Spinal cord (tissue), 10 donors: Measurements from ENCODE around the gene FKBP9. TPM values are rescaled to one million over a fixed set of nuclear protein-coding genes. Genes with fewer than 3 reads are reported as not detected.

Experiments
- DNase-seq, 6 donors: peaks; one replicate each; pipeline versions ENCODE4 v3.0.0 to v3.0.0-alpha.2; 2013 to 2015; ENCODE audit warnings: low spot score in 6 of 6, low read depth in 4 of 6
- H3K27ac ChIP-seq: one replicate; pipeline ENCODE4 v1.5.1; 2013; ENCODE audit warnings: low read depth, low read length, control low read depth
- H3K27me3 ChIP-seq: one replicate; pipeline ENCODE4 v1.6.1; 2013; ENCODE audit warnings: low read length; ENCODE audit not compliant: control insufficient read depth, insufficient read depth
- H3K36me3 ChIP-seq: one replicate; pipeline ENCODE4 v1.6.1; 2013; ENCODE audit warnings: low read length; ENCODE audit not compliant: control insufficient read depth, insufficient read depth
- H3K4me1 ChIP-seq: one replicate; pipeline ENCODE4 v1.6.1; 2013; ENCODE audit warnings: low read length; ENCODE audit not compliant: control insufficient read depth, insufficient read depth
- H3K4me3 ChIP-seq: one replicate; pipeline ENCODE4 v1.5.1; 2013; ENCODE audit warnings: low read depth, low read length, control low read depth
- H3K9me3 ChIP-seq: one replicate; pipeline ENCODE4 v1.6.1; 2013; ENCODE audit warnings: low read length; ENCODE audit not compliant: control insufficient read depth, insufficient read depth
- WGBS: methylation state at CpG from one replicate; pipeline ENCODE4 v1.1.5; 2013; ENCODE audit warnings: missing lambda C conversion rate; ENCODE audit not compliant: insufficient coverage; 5-methylcytosine and 5-hydroxymethylcytosine counted together
- polyA plus RNA-seq, 2 donors: library from polyadenylated mRNA; unstranded; fragments of 120-200 nt; gene quantifications; one replicate each; pipeline ENCODE4 v1.2.1, GENCODE V29; 2013; ENCODE audit not compliant: insufficient read length in 2 of 2
- total RNA-seq, 2 donors: library from RNA; depleted of rRNA in 1 of 2; stranded (reverse); fragments of 120-200 nt in 1 of 2; fragments of >200 nt in 1 of 2; gene quantifications; one replicate each; pipeline versions ENCODE4 v1.2.3 to v1.2.4, GENCODE V29; 2013 to 2014
- donor health status: healthy.

Gene FKBP9
- total and polyA plus RNA-seq, 4 donors = 75.2 to 118 (median 99.1) TPM

GRCh38 chr7:32930378-32930777 lies 26.9 kb upstream of the FKBP9 start:
- Histone ChIP-seq H3K9me3 (no peaks in the 10 kb centered on the region), H3K27me3 (no peaks in the 10 kb centered on the region), H3K36me3 (peaks cover 24% of the 10 kb centered on the region), H3K27ac (no peak overlapping the region), H3K4me1 (no peaks in the 10 kb centered on the region), H3K4me3 (no peak overlapping the region)
- DNase-seq = no peak
- 90% methylated on average over 5 of the region's 7 CpGs for WGBS

DNA sequence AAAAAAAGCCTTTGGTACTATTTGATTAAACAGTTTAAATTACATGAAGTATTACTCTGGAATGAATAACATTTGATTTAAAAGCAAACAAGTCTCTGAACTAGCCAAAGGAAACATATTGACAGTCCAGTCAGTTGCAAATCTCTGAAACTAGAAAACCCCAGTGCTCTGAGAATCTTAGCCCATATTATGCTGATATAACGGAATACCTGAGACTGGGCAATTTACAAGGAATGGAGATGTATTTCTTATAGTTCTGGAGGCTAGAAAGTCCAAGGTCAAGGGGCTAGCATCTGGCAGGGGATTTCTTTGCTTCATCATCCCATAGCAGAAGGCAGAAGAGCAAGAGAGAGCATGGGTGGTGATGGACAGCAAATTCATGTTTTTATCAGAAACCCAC lies 21.7 kb upstream of the FKBP9 start:
- H3K4me1 ChIP-seq = peaks cover 4% of the 10 kb centered on the region
- no peaks in the 10 kb centered on the region for H3K9me3 ChIP-seq
- H3K36me3 ChIP-seq = peaks cover 7% of the 10 kb centered on the region
- no peak overlapping the region for H3K27ac ChIP-seq
- no CpG with 5 or more reads among the region's 1 CpG for WGBS
- no peaks in the 10 kb centered on the region for H3K27me3 ChIP-seq
- no peak overlapping the region for H3K4me3 ChIP-seq
- DNase-seq = no peak

- peaks cover 7% of the 10 kb centered on the region for H3K36me3 ChIP-seq
- H3K4me3 ChIP-seq = no peak overlapping the region
- 85% methylated on average over 2 of the region's 3 CpGs for whole genome bisulfite sequencing
- no peaks in the 10 kb centered on the region for H3K27me3 ChIP-seq
- H3K9me3 ChIP-seq = no peaks in the 10 kb centered on the region
- DNase-seq = no peak
- H3K4me1 ChIP-seq = peaks cover 7% of the 10 kb centered on the region
- H3K27ac ChIP-seq = no peak overlapping the region
These were observed 20.6 kb upstream of the FKBP9 start for GRCh38 chr7:32936689-32937088.

DNA sequence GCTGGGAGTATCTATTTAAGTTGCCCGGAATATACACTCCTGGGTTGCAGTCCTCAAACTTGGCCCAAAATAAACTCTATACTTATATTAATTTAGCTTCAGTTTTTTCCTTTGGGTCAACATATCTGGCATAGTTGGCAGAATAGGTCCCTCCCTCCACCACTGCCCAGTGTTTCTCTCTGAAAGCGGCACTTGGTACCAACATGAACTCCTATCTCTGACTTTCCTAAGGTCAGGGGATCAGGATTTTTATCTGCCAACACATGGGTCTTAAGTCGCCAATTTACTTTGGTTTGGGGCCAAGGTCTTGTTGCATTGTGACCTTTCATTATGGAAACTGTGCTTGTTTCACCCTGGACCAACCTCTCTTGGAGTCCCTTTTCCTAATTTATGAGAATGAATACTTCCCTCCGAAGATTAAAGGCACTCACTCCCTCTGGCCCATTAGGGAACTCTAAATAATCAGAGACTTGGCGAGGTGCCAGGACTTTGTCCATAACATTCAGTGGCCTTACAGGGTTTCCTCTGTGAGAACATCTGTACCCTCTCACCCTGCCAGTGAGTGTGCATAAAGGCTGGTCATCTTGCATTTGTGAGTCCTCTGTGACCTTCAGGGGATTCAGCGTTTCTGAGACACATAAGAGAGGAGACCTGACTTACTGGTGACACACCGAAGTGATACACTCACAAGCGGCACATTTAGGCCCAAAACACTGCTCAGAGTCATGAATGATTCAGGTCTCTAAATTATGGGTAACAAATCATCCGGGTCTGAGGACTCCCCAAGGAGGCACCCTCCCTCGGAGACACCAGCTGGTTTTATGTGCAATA lies 19.7 kb upstream of the FKBP9 start:
- peak in 2 of 6 donors; percentile 49 to 63 for DNase-seq
- H3K4me1 ChIP-seq = peaks cover 10% of the 10 kb centered on the region
- H3K36me3 ChIP-seq = peaks cover 6% of the 10 kb centered on the region
- H3K27ac ChIP-seq = no peak overlapping the region
- no peaks in the 10 kb centered on the region for H3K9me3 ChIP-seq
- WGBS = 62% methylated on average over 7 of the region's 10 CpGs
- no peak overlapping the region for H3K4me3 ChIP-seq
- H3K27me3 ChIP-seq = no peaks in the 10 kb centered on the region

- no peaks in the 10 kb centered on the region for H3K9me3 ChIP-seq
- peak overlapping the region; percentile 87 for H3K27ac ChIP-seq
- H3K36me3 ChIP-seq = no peaks in the 10 kb centered on the region
- H3K4me3 ChIP-seq = peak overlapping the region; percentile 66
- WGBS = 13% methylated on average over 3 of the region's 5 CpGs
- no peaks in the 10 kb centered on the region for H3K27me3 ChIP-seq
- H3K4me1 ChIP-seq = peaks cover 10% of the 10 kb centered on the region
- peak in 2 of 6 donors; percentile 8 to 18 for DNase-seq
These were observed 16.1 kb upstream of the FKBP9 start for GRCh38 chr7:32941181-32941580.

DNA sequence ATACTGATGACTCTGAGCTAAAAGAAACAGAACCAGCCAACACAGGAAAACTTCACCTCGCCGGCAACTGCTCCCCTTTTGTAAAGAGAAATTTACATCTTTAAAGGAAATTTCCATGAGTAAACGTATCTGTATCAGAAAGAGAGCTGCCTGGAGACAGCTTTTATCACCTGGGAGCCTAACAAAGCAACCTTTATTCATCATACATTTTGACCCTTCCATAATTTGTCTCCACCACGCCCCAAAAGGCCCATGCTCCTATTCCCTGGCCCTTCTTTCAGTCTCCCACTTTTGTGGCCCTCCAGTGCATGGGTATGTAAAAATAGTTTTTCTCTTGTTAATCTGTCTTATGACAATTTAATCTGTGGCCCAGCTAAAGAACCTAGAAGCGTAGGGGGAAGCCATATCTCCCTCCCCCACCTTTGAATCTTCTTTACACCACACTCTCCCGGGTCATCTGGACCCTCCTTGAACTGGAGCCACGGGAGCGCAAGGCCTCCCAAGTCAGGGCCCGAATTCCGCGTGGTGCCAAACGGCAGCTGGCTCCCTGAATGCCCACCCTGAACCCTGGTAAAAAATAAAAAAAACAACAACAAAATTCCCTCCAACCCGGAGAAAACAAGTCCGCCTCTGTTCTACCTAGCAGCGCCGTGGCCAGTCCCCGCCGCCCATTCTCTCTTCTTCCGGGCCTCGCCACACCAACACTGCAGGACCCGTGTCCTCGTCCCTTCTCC lies 15.4 kb upstream of the FKBP9 start:
- Histone ChIP-seq H3K27ac (peak overlapping the region; percentile 87), H3K4me1 (peaks cover 10% of the 10 kb centered on the region), H3K9me3 (no peaks in the 10 kb centered on the region), H3K4me3 (peak overlapping the region; percentile 66), H3K36me3 (no peaks in the 10 kb centered on the region), H3K27me3 (no peaks in the 10 kb centered on the region)
- WGBS = under 1% methylated on average over 18 of the region's 22 CpGs
- DNase-seq = no peak

DNA sequence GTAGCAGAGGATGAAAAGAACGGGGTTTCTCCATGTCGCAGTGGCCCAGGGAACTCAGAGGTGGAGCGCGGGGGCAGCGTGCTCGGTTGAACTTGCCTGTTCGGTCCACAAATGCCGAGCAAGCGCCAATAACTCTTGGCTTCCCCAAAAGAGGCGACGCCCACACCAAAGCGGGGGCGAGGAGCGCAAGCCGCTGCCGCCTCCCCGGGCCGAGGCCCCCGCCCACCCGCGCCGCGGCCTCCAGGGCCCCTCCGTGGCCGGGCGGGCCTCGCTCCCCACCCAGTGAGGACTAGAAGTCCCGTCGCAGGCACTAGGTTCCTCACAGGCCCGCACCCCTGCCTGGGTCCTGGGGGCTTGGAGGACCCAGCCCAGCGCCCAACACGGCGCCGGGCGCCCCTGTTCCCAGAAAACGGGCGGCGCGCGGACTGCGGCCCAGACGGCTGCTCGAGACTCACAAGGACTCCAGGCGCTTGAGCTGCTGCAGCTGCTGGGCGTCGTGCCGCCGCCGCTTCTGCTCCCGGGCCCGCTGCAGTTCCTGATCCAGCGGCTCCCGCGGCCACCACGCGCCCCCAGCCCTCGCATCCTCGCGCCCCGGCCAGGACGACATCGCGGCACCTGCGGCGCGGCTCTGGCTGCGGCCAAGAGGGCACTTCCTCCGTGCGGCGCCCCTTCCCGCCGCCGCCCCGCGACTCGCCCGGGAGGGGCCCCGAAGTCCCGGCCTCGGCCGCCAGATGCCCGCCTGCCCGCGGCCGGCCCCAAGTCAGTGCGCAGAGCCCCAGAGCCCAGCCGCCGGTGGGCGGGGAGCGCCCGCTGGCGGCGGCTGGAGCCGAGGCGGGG lies 14.6 kb upstream of the FKBP9 start:
- DNase-seq = peak in 4 of 6 donors; percentile 58 to 93 (median 80)
- no peaks in the 10 kb centered on the region for H3K27me3 ChIP-seq
- H3K4me3 ChIP-seq = peak overlapping the region; percentile 66
- peak overlapping the region; percentile 87 for H3K27ac ChIP-seq
- H3K9me3 ChIP-seq = no peaks in the 10 kb centered on the region
- peaks cover 10% of the 10 kb centered on the region for H3K4me1 ChIP-seq
- under 1% methylated on average over 95 of the region's 95 CpGs for WGBS
- no peaks in the 10 kb centered on the region for H3K36me3 ChIP-seq

- H3K27ac ChIP-seq = peak overlapping the region; percentile 6
These were observed 13.8 kb upstream of the FKBP9 start for GRCh38 chr7:32943252-32944030.

More at GRCh38 chr7:32943252-32944030, 13.8 kb upstream of the FKBP9 start:
- DNase-seq = no peak
- Histone ChIP-seq H3K9me3 (peaks cover 6% of the 10 kb centered on the region), H3K4me1 (peaks cover 10% of the 10 kb centered on the region), H3K4me3 (peak overlapping the region; percentile 26), H3K27me3 (no peaks in the 10 kb centered on the region), H3K36me3 (no peaks in the 10 kb centered on the region)
- WGBS = 0% methylated on average over 5 of the region's 6 CpGs
